Subcutaneous adipose tissue (tissue), 4 donors: ENCODE measurements around the gene MYO3B. TPM values are rescaled to one million over a fixed set of nuclear protein-coding genes. Genes with fewer than 3 reads are reported as not detected.

ENCODE experiments used
- small RNA-seq: library from RNA; depleted of rRNA; stranded (forward); fragments of <200 nt; gene quantifications from one replicate; pipeline ENCODE3, GENCODE V24; 2016
- total RNA-seq, 4 donors: library from RNA; depleted of rRNA; stranded (reverse); fragments of >200 nt; gene quantifications; one replicate each; pipeline ENCODE4 v1.1.0, GENCODE V29; 2016
- TF ChIP-seq, protein P1 (sequence below): fragments of 450-650 bp; IDR thresholded peaks from one replicate; pipeline ENCODE4 v1.5.1; 2016; ENCODE audit warnings: low read depth, mild to moderate bottlenecking, control low read depth, antibody characterized with exemption, moderate library complexity

Gene MYO3B
- total RNA-seq, 4 donors from 2014 or later = 0.17 TPM; not detected in 3

DNA sequence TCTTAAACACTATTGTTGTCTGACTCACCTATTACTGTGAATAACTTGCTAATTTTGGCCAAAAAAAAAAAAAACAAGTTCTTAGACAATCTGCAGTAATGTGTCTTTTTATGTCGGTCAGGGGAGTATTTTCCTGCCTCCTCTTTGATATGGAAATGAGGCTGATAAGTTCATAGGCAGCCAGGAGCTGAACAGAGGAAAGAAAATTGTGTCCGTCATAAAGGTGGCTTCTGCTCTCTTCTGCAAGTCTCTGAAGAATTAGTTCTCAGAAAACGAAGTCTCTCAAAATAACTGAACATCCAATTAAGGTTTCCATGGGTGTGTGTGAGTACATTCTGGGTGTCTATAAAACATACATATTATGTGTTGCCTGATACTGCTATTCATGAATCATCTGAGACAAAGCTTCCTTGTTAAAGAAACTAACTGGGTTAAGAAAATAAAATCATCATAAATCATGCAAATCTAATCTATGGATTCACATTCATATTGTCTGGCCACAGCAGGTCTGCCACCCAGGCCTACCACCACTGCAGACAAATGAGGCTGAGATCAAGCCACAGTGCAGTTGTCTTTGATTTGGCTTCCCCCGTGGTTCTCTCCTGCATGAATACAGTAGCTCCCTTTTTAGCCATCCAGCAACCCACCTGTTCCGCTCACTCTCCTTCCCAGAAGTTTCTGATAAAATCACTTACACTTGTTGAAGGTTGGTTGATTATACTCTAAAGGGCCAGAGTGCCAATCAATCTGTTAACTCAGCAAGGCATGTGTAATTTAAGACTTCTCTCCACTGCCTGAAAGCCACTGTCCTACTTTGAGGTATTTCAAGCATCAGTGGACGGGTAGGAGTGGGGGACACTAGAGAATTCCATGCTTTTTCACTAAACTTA lies 517.8 kb downstream of the MYO3B start:
- TF ChIP-seq, protein P1, sequence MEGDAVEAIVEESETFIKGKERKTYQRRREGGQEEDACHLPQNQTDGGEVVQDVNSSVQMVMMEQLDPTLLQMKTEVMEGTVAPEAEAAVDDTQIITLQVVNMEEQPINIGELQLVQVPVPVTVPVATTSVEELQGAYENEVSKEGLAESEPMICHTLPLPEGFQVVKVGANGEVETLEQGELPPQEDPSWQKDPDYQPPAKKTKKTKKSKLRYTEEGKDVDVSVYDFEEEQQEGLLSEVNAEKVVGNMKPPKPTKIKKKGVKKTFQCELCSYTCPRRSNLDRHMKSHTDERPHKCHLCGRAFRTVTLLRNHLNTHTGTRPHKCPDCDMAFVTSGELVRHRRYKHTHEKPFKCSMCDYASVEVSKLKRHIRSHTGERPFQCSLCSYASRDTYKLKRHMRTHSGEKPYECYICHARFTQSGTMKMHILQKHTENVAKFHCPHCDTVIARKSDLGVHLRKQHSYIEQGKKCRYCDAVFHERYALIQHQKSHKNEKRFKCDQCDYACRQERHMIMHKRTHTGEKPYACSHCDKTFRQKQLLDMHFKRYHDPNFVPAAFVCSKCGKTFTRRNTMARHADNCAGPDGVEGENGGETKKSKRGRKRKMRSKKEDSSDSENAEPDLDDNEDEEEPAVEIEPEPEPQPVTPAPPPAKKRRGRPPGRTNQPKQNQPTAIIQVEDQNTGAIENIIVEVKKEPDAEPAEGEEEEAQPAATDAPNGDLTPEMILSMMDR = no peak

DNA sequence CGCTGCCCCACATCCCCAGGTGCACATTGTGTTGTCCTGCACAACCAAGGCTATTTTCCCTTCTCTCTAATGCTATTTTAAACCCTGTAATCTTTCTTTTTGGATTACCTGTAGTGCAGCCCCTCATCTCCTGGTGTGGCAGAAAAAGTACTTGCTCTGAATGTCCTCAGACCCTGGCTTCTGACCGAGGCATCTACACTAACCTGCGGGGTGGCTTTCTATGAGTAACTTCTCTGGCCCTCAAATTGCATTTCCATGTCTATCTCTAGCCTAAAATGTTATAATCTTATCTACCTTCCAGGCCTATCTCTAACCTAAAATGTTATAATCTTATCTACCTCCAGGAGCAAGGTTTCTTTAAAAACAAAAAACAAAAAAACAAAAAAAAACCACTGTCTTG lies 519.0 kb downstream of the MYO3B start:
- TF ChIP-seq, protein P1 = no peak

DNA sequence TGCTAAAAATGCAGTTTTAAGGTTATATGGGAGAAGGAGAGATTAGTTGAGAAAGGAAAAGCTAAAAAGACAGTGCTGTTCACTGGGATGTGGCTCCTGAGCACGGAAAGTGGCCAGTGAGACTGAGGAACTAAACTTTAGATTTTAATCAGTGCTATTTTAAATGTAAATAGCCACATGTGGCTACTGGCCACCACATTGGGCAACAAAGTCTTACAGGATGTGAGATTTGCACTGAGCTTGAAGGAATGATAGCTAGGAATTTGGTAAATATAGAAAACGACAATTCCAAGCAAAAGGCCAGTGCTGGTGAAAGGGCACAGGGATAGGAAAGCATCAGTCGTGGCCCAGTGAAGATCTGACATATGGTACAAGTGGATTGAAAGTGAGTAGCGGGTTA lies 523.1 kb downstream of the MYO3B start:
- TF ChIP-seq, protein P1 = no peak

DNA sequence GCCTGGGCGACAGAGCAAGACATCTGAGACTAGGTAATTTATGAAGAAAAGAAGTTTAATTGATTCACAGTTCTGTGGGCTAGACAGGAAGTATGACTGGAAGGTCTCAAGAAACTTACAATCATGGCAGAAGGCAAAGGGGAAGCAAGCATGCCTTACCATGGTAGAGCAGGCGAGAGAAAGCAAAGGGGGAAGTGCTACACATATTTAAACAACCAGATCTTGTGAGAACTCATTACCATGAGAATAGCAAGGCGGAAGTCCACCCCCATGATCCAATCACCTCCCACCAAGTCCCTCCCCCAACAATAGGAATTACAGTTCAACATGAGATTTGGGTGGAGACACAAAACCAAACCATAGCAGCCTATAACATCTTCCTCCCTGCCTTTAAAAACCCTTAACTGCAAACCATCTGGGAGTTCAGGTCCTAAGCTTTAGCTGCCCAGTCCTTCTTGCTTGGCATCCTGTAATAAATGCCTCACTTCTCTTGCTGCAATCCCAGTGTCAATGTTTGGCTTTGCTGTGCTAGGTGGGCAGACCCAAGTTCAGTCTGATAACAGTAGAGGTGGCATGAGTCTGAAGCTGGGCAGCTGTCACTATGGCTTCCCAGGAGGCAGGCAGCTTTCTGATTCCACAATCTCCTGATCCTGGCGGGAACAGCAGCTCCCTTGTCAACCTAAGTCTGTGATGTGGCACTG lies 526.0 kb downstream of the MYO3B start:
- TF ChIP-seq, protein P1 = no peak

Small RNA genes lying within 50 kb of the gene (small RNA-seq; reads per million reads assigned to genes)
- gene RF02271 = not detected
